Measurements from ENCODE around the gene DMD. TPM values are rescaled to one million over a fixed set of nuclear protein-coding genes. Genes with fewer than 3 reads are reported as not detected.
A peak's percentile ranks its signal among the peaks of the same experiment; 100 is the strongest.

DMD gene
- total and polyA plus RNA-seq, 8 donors, result 6.8 to 117 (median 44.2) TPM

DNA sequence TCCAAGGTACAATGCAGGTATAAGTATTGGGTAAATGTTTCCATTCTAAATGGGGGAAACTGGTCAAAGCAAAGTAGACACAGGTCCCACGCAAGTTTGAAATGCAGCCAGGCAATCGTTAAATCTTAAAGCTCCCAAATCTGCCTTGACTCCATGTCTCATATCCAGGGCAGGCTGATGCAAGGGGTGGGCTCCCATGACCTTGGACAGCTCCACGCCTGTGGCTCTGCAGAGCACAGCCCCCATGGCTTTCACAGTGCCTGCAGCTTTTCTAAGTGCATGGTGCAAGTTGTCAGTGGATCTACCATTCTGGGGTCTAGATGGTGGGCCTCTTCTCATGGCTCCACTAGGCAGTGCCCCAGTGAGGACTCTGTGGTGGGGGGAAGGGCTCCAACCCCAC is 436.4 kb downstream of the DMD start:
- H3K27me3 ChIP-seq, result no peaks in the 10 kb centered on the region
- H3K4me1 ChIP-seq, result no peaks in the 10 kb centered on the region
- no peaks in the 10 kb centered on the region for H3K36me3 ChIP-seq
- DNase-seq, result no peak
- intact Hi-C loops (cut with DNase I; ENCODE audit: low total_unique reads), result no loop called here
- TF ChIP-seq, protein P1, sequence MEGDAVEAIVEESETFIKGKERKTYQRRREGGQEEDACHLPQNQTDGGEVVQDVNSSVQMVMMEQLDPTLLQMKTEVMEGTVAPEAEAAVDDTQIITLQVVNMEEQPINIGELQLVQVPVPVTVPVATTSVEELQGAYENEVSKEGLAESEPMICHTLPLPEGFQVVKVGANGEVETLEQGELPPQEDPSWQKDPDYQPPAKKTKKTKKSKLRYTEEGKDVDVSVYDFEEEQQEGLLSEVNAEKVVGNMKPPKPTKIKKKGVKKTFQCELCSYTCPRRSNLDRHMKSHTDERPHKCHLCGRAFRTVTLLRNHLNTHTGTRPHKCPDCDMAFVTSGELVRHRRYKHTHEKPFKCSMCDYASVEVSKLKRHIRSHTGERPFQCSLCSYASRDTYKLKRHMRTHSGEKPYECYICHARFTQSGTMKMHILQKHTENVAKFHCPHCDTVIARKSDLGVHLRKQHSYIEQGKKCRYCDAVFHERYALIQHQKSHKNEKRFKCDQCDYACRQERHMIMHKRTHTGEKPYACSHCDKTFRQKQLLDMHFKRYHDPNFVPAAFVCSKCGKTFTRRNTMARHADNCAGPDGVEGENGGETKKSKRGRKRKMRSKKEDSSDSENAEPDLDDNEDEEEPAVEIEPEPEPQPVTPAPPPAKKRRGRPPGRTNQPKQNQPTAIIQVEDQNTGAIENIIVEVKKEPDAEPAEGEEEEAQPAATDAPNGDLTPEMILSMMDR (IDR thresholded peaks at IDR 0.05), result no peak
- no peak for TF ChIP-seq EP300 (IDR thresholded peaks at IDR 0.05)
- no peak for TF ChIP-seq POLR2AphosphoS5 (IDR thresholded peaks at IDR 0.05)
- 78 to 97% (median 91%) methylated on average over 3 of the region's 3 CpGs for WGBS, 5 donors
- H3K27ac ChIP-seq, result no peak overlapping the region
- peaks cover 0 to 11% (median 0%) of the 10 kb centered on the region in 4 donors for H3K9me3 ChIP-seq
- no peak overlapping the region for H3K4me3 ChIP-seq

DNA sequence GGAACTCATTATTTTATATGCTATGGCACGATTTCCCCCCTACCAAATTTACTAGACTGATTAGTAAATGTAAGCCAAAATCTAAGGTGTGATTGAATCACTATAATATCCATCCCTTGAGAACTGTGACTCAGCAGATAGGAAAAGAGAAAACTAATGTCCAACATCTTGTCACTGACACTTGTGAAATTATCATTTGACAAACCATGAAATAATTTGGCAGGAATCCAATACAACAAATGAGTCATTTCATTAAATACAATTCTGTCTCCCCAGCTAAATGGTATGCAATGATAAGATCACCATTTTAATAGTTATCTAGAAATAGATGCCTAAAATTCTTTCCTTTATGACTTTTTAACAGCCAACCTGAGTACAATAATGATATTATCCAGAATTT is 462.3 kb downstream of the DMD start:
- no peak overlapping the region for H3K4me3 ChIP-seq
- H3K27me3 ChIP-seq, result no peaks in the 10 kb centered on the region
- no peak for TF ChIP-seq EP300 (IDR thresholded peaks at IDR 0.05)
- TF ChIP-seq, protein P1 (IDR thresholded peaks at IDR 0.05), result no peak
- no peak for TF ChIP-seq POLR2AphosphoS5 (IDR thresholded peaks at IDR 0.05)
- no peak for TF ChIP-seq POLR2A (IDR thresholded peaks at IDR 0.05)
- no peaks in the 10 kb centered on the region for H3K4me1 ChIP-seq
- no peak overlapping the region for H3K27ac ChIP-seq
- intact Hi-C loops (cut with DNase I; ENCODE audit: low total_unique reads), result no loop called here
- H3K9me3 ChIP-seq, result no peaks in the 10 kb centered on the region
- DNase-seq, result no peak
- WGBS, 5 donors, result 48 to 83% (median 58%) methylated on average over 1 of the region's 1 CpG
- H3K36me3 ChIP-seq, result no peaks in the 10 kb centered on the region

DNA sequence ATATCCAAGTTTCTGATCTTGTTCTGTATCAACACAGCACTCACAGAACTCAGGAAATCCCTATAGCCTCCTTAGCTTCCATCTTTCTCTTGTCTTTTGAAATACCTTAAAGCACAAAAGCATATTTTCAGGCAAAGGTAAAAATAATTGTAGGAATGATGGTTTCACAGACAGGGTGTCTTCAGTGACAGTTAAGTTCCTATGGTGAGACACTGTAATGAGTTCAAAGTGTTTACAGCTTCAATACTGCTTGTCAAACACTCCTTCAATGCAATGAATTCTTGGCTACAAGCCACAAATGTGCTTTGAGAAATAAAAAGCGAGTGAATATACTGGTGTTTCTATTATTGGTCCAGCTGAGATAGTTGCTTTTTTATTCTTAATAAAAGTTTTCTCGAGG is 466.0 kb downstream of the DMD start:
- Histone ChIP-seq H3K27ac (no peak overlapping the region), H3K4me3 (no peak overlapping the region), H3K27me3 (no peaks in the 10 kb centered on the region), H3K4me1 (no peaks in the 10 kb centered on the region), H3K9me3 (no peaks in the 10 kb centered on the region), H3K36me3 (no peaks in the 10 kb centered on the region)
- DNase-seq, result no peak
- TF ChIP-seq EP300 (IDR thresholded peaks at IDR 0.05), result no peak
- TF ChIP-seq POLR2AphosphoS5 (IDR thresholded peaks at IDR 0.05), result no peak
- TF ChIP-seq, protein P1 (IDR thresholded peaks at IDR 0.05), result no peak
- no peak for TF ChIP-seq POLR2A (IDR thresholded peaks at IDR 0.05)
- intact Hi-C loops (cut with DNase I; ENCODE audit: low total_unique reads), result no loop called here
- WGBS, 5 donors, result 29 to 50% (median 32%) methylated on average over 2 of the region's 2 CpGs

DNA sequence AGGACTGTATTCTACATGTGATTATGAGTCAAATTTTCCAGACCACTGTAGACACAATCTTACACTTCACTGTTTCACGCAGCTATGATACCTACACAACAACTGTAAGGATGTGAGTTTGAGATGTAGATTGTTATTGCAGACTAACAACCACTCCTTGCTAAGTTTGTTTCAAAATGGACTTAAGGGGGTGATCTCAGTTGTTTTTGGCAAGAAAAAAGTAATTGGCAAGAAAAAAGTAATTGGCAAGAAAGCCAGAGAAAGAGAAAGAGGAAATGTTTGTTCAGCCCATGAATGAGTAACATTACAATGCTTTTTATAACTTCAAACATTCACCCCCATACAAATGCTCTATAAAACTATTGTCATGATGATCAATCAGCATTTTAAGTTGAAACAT is 466.4 kb downstream of the DMD start:
- TF ChIP-seq EP300 (IDR thresholded peaks at IDR 0.05) (no peak), POLR2AphosphoS5 (IDR thresholded peaks at IDR 0.05) (no peak), POLR2A (IDR thresholded peaks at IDR 0.05) (no peak)
- TF ChIP-seq, protein P1 (IDR thresholded peaks at IDR 0.05), result no peak
- intact Hi-C loops (cut with DNase I; ENCODE audit: low total_unique reads), result no loop called here
- H3K9me3 ChIP-seq, result no peaks in the 10 kb centered on the region

More for the DNA sequence above, 466.4 kb downstream of the DMD start:
- Histone ChIP-seq H3K27me3 (no peaks in the 10 kb centered on the region), H3K4me3 (no peak overlapping the region), H3K27ac (no peak overlapping the region), H3K36me3 (no peaks in the 10 kb centered on the region), H3K4me1 (no peaks in the 10 kb centered on the region)
- 68 to 91% (median 80%) methylated on average over 1 of the region's 1 CpG for WGBS, 5 donors
- peak in 1 of 2 donors; percentile 4 for DNase-seq
